ENCODE measurements around the gene SLC9A2.

Gene SLC9A2

DNA sequence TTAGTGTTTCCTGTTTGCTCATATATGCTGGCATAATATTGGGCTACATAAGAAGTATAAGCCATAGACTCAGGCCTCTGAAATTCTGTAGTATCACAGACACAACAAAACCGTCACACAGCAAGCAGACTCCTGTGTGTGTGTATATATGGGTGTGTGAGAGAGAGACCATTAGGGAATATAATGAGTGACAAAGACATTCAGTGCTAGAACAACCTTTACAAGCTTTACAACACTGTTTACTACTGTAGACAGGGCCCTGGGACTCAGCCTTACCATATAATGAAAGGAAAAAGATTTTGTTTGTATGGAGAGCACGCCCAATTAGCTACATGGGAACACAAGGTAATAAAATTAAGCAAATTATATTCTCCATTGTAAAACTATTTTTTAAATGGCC lies 77.1 kb downstream of the SLC9A2 start:
- Histone ChIP-seq H3K9me3 (ENCODE audit: low read depth, low read length) (no peaks in the 10 kb centered on the region), H3K36me3 (ENCODE audit: insufficient read depth, low read length) (no peaks in the 10 kb centered on the region), H3K27ac (no peak overlapping the region), H3K9ac (ENCODE audit: insufficient read length) (no peak overlapping the region), H3K4me3 (no peak overlapping the region)
- TF ChIP-seq POLR2AphosphoS5 (IDR thresholded peaks at IDR 0.05; ENCODE audit: borderline replicate concordance, low read depth, low read length) (no peak), FOXP2 (optimal IDR thresholded peaks at IDR 0.05; ENCODE audit: control extremely low read depth, extremely low read length, insufficient read depth) (no peak), EZH2 (IDR thresholded peaks at IDR 0.05) (no peak)
- DNase-seq (ENCODE audit: low read depth, low spot score), result no peak

DNA sequence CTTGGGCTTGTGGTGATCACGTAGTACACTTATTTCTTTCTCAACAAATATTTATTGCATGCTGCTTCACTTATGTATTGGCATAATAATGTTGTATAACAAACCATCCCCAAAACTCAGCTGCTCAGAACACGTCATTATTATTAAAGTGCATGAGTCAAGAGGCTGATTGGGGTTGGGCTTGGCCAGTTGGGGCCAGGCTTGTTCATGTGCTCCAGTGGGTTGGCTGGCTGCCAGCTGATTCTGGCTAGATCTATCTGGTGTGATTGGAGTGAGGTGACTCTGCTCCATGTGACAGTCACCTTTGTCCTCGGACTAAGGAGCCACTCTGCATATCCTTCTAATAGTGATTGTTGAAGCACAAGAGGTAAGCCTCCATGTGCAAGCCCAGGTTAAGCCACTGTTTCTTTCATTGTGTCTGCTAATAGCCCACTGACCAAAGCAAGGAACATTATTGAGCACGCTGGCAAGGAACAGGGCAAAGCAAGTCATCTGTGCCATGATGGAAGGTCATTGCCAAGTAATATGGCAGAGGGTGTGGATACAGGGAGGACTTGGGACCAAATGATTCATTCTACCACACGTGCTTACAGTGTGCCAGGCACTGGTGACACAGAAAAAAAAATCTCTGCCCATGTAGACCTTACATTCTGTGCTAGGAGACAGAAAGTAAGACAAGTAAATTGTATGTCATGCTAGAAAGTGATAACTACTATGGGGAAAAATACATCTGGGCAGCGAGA lies 79.2 kb downstream of the SLC9A2 start:
- no peak for DNase-seq (ENCODE audit: low read depth, low spot score)
- TF ChIP-seq EZH2 (IDR thresholded peaks at IDR 0.05), result no peak
- no peak for TF ChIP-seq FOXP2 (optimal IDR thresholded peaks at IDR 0.05; ENCODE audit: control extremely low read depth, extremely low read length, insufficient read depth)
- no peak for TF ChIP-seq POLR2AphosphoS5 (IDR thresholded peaks at IDR 0.05; ENCODE audit: borderline replicate concordance, low read depth, low read length)
- Histone ChIP-seq H3K9me3 (ENCODE audit: low read depth, low read length) (no peaks in the 10 kb centered on the region), H3K36me3 (ENCODE audit: insufficient read depth, low read length) (no peaks in the 10 kb centered on the region), H3K9ac (ENCODE audit: insufficient read length) (no peak overlapping the region), H3K27ac (no peak overlapping the region), H3K4me3 (no peak overlapping the region)

DNA sequence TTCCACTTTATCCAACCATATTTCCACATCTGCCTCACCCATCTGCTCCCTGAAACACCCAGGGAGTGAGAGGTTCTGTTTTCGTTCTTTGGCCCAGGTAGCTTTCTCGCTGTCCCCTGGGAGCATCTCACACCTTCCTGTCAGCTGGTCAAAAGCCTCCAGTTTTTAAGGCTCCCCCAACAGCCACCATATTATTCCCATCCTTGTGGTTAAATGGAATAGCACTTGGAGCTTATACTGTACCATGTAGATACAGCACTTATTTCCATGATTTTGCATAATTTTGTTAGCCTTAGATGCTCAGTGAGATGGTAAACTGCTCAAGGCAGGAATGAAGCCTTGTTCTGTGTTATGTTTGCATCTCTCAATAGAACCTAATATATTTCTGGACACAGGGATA lies 84.0 kb downstream of the SLC9A2 start:
- no peaks in the 10 kb centered on the region for H3K36me3 ChIP-seq (ENCODE audit: insufficient read depth, low read length)
- H3K27ac ChIP-seq, result no peak overlapping the region
- no peak for DNase-seq (ENCODE audit: low read depth, low spot score)
- TF ChIP-seq EZH2 (IDR thresholded peaks at IDR 0.05), result no peak
- no peak for TF ChIP-seq FOXP2 (optimal IDR thresholded peaks at IDR 0.05; ENCODE audit: control extremely low read depth, extremely low read length, insufficient read depth)
- TF ChIP-seq POLR2AphosphoS5 (IDR thresholded peaks at IDR 0.05; ENCODE audit: borderline replicate concordance, low read depth, low read length), result no peak
- H3K9ac ChIP-seq (ENCODE audit: insufficient read length), result no peak overlapping the region
- no peaks in the 10 kb centered on the region for H3K9me3 ChIP-seq (ENCODE audit: low read depth, low read length)
- no peak overlapping the region for H3K4me3 ChIP-seq

DNA sequence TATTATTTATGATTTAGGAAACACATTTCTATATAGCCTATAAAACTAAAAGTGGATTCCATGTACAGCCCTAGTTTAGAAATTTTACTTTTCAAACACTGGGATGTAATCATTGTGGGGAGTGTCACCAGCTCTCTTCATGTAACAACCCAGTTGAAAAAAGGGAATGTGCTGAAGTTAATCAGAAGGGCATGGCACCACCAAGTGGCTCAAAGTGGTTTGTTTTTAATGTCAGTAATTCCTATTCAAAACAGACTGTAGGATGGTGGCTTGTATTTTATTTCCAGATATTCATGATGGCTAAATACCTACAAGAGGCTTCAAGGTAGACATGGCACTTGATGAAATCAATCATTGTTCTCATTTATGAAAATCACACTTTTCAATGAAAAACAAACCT lies 84.4 kb downstream of the SLC9A2 start:
- H3K36me3 ChIP-seq (ENCODE audit: insufficient read depth, low read length), result no peaks in the 10 kb centered on the region
- TF ChIP-seq FOXP2 (optimal IDR thresholded peaks at IDR 0.05; ENCODE audit: control extremely low read depth, extremely low read length, insufficient read depth), result no peak
- TF ChIP-seq POLR2AphosphoS5 (IDR thresholded peaks at IDR 0.05; ENCODE audit: borderline replicate concordance, low read depth, low read length), result no peak
- TF ChIP-seq EZH2 (IDR thresholded peaks at IDR 0.05), result no peak
- H3K4me3 ChIP-seq, result no peak overlapping the region
- no peak overlapping the region for H3K9ac ChIP-seq (ENCODE audit: insufficient read length)
- H3K27ac ChIP-seq, result no peak overlapping the region
- H3K9me3 ChIP-seq (ENCODE audit: low read depth, low read length), result no peaks in the 10 kb centered on the region
- no peak for DNase-seq (ENCODE audit: low read depth, low spot score)

DNA sequence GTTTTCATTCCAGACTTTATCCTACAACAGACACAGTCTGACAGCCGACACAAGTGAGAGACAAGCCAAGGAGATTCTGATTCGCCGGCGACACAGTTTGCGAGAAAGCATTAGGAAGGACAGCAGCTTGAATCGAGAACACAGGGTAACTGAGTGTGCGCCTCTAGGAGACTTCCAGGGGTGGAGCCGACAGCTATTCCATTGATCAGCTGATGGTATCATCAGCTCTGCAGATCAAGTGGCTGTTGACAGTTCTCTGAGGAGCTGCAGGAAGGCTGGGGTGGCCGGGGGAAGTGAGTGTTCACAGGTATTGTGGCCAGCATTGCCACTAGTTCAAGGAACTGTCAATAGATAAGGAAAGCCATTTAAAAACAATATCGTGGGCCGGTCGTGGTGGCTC lies 85.2 kb downstream of the SLC9A2 start:
- DNase-seq (ENCODE audit: low read depth, low spot score), result no peak
- H3K9ac ChIP-seq (ENCODE audit: insufficient read length), result no peak overlapping the region
- no peak overlapping the region for H3K4me3 ChIP-seq
- no peak overlapping the region for H3K27ac ChIP-seq
- no peaks in the 10 kb centered on the region for H3K9me3 ChIP-seq (ENCODE audit: low read depth, low read length)
- no peaks in the 10 kb centered on the region for H3K36me3 ChIP-seq (ENCODE audit: insufficient read depth, low read length)
- TF ChIP-seq FOXP2 (optimal IDR thresholded peaks at IDR 0.05; ENCODE audit: control extremely low read depth, extremely low read length, insufficient read depth) (no peak), EZH2 (IDR thresholded peaks at IDR 0.05) (no peak), POLR2AphosphoS5 (IDR thresholded peaks at IDR 0.05; ENCODE audit: borderline replicate concordance, low read depth, low read length) (no peak)

DNA sequence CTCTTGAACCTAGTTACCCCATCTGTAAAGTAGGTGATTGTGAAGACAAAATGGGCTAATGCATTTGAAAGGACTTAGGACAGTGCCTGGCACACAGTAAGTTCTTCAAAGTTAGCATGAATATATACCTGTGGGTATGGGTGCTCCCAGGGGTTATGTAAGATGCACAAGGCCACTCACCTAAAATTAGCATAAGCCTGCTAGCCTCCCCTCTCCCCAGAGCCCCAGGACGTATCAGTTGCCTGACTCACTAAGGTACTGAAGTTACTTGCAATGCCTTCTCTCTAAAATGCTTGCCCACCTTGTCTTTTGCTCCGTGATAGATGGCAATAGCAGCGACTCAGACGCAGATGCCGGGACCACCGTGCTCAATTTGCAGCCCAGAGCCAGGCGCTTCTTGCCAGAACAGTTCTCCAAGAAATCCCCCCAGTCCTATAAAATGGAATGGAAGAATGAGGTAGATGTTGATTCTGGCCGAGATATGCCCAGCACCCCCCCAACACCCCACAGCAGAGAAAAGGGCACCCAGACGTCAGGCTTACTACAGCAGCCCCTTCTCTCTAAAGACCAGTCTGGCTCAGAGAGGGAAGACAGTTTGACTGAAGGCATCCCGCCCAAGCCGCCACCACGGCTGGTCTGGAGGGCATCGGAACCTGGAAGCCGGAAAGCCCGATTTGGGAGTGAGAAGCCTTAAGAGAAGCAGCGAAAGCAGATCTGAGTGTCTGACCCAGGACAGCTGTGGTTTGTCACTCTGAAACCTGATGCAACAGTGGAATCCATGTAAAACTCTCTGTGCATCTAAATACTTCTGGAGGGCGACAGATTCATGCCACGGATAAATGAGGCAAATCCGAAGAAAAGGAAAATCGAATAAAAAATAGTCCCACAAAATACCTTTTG lies 88.7 kb downstream of the SLC9A2 start:
- no peak overlapping the region for H3K4me3 ChIP-seq
- DNase-seq (ENCODE audit: low read depth, low spot score), result no peak
- H3K36me3 ChIP-seq (ENCODE audit: insufficient read depth, low read length), result no peaks in the 10 kb centered on the region
- no peak overlapping the region for H3K9ac ChIP-seq (ENCODE audit: insufficient read length)
- no peaks in the 10 kb centered on the region for H3K9me3 ChIP-seq (ENCODE audit: low read depth, low read length)
- no peak overlapping the region for H3K27ac ChIP-seq
- TF ChIP-seq FOXP2 (optimal IDR thresholded peaks at IDR 0.05; ENCODE audit: control extremely low read depth, extremely low read length, insufficient read depth) (no peak), POLR2AphosphoS5 (IDR thresholded peaks at IDR 0.05; ENCODE audit: borderline replicate concordance, low read depth, low read length) (no peak), EZH2 (IDR thresholded peaks at IDR 0.05) (no peak)

DNA sequence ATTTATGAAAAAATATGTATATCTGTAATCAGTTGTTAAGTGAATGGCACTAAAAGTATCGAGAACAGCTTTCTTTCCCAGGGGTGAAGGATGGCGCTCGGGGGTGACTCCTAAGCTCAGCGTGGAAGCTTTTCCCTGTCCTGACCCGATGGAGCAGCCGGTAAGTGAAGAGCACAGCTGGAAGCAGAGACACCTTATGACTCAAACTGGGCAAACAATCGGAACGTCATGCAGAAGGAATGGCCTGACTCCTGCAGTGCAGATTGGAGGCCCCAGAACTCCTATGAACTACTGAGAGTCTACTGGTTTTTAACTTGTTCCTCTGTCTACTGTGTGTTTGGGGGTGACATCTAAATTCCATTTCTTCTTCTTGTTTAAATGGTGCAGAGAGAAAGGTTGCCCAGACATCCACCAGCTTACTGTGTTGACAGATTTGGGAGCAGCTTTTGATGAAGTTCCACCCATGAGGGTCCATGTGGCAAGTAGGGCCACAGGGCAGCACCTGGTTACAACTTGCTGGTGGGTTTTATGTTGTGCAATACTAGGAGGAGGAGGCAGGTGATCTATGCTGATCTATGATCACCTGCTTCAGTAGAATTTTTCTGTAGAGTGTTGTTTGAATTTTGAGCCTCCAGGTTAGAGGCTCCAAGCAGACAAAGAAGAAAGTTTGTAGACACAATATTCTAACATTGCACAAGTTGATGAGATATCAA lies 89.7 kb downstream of the SLC9A2 start:
- no peak for DNase-seq (ENCODE audit: low read depth, low spot score)

More for the DNA sequence above, 89.7 kb downstream of the SLC9A2 start:
- Histone ChIP-seq H3K9me3 (ENCODE audit: low read depth, low read length) (no peaks in the 10 kb centered on the region), H3K36me3 (ENCODE audit: insufficient read depth, low read length) (no peaks in the 10 kb centered on the region), H3K4me3 (no peak overlapping the region), H3K27ac (no peak overlapping the region), H3K9ac (ENCODE audit: insufficient read length) (no peak overlapping the region)
- no peak for TF ChIP-seq EZH2 (IDR thresholded peaks at IDR 0.05)
- no peak for TF ChIP-seq FOXP2 (optimal IDR thresholded peaks at IDR 0.05; ENCODE audit: control extremely low read depth, extremely low read length, insufficient read depth)
- TF ChIP-seq POLR2AphosphoS5 (IDR thresholded peaks at IDR 0.05; ENCODE audit: borderline replicate concordance, low read depth, low read length), result no peak

All from SK-N-MC (cell line).